ENCODE data around the gene LSM10.

DNA sequence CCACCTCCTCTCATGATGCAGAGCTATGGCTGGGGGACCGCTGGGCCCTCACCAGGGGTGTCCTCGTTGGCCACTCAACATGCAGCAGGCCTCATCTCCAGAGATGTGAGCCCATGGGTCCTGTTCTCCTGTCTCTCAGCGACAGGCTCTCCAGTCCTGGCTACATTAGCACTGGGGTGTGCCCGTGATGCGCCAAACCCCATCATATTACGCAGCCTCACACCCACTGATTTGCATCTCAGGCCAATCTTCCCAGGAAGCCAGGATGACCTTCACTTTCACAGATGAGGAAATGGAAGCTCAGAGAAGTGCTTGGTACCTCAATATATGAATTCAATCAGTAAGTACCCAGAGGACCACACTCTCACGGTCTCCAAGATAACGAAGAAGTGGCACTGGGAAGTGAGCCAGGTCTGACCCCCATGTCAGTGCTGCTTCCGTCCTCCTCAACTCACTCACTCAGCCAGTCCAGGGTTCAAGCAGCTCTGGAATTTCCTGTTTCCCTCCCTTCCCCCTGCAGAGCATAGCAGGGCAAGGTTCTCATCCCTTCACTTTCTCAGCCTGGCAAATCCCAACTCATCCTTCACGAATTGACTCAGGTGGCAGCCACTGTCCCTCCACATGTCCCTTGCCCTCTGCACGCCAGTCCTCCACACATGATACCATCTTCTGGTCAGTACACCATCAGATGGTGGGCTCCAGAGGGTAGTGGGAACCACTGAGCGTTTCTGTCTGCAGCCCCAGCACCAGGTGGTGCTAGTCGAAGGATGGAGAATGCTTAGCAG is 45.4 kb downstream of the LSM10 start:
- TF ChIP-seq, protein P1, sequence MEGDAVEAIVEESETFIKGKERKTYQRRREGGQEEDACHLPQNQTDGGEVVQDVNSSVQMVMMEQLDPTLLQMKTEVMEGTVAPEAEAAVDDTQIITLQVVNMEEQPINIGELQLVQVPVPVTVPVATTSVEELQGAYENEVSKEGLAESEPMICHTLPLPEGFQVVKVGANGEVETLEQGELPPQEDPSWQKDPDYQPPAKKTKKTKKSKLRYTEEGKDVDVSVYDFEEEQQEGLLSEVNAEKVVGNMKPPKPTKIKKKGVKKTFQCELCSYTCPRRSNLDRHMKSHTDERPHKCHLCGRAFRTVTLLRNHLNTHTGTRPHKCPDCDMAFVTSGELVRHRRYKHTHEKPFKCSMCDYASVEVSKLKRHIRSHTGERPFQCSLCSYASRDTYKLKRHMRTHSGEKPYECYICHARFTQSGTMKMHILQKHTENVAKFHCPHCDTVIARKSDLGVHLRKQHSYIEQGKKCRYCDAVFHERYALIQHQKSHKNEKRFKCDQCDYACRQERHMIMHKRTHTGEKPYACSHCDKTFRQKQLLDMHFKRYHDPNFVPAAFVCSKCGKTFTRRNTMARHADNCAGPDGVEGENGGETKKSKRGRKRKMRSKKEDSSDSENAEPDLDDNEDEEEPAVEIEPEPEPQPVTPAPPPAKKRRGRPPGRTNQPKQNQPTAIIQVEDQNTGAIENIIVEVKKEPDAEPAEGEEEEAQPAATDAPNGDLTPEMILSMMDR (IDR thresholded peaks at IDR 0.05), result no peak
- no peak for TF ChIP-seq POLR2A (IDR thresholded peaks at IDR 0.05)

Measured in lower leg skin (tissue), 3 donors.